Mesenteric fat pad (tissue), 1 donor: ENCODE measurements around the gene CTNND2. TPM values are rescaled to one million over a fixed set of nuclear protein-coding genes. Genes with fewer than 3 reads are reported as not detected.
"Not testable (repeated sequence)": the region's sequence is repeated elsewhere in the genome, so short reads cannot be mapped to it uniquely, and the experiment has no call there.

Experiments used
- DNase-seq: peaks from one replicate; pipeline ENCODE4 v3.0.0-alpha.2; 2020; ENCODE audit warnings: low spot score
- total RNA-seq: library from RNA; stranded (reverse); fragmentation: NEBNext Ultra II Directional; extraction: Animal tissue kit (Norgen Biotek cat#: 25700); gene quantifications from one replicate; pipeline ENCODE4 v1.2.1, GENCODE V29; 2021
- donor health status: DM: yes; HTN: yes; CAD: no.

CTNND2 gene
- total RNA-seq, 1 donor from 2014 or later = 1.8 TPM

DNA sequence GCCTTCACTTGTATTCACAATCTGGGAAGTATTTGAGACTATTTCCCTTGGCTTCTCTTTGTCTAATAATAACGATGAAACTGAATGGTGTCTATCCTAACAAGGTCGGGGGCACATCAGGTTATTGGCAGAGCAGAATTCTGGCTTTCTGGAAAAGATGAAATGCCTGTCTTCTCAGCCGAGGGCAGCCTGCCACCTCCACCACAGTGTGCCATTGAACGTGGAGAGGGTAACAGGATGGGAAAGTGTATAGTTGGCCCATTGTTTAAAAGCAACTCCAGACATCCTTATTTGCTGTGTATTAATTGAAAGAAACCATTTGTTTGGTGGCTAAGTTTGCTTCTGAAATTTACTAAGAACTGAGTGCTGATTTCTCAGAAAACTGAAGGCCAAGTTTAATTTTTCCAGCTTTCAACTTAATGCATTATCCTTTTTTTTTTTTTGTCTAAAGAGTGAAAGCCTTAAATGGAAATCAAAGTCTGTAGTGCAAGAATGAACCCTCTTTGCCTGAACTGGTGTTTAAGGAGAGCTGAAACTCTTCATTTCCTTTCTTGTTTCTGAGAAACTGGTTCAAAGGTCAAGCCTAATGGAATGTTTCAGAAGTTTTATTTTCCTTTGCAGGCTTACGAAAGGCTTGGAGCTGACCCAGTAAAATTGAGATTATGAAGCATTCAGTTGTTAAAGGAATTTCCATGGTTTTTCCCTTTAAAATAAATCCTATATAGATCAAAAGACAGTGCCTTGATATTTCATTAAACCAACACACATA is 579.5 kb downstream of the CTNND2 start:
- DNase-seq = no peak

DNA sequence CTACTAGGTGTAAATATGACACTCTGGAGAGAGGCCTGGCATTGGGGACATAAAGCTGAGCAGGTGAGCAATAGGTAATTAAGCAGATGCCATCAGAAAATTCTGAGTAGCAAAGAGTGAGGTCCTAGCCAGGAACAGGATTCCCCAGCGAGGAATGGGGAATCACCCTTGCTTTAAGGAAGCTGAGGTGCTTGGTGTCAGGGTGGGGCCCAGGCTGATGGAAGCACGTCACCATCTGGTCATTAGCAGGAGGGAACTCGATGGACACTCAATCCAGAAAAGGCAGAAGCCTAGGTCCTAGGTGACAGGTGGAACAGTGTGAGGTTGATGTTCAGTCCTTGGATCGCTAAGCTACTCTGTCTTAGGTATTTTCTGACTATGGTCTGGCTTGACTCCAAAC is 580.5 kb downstream of the CTNND2 start:
- DNase-seq = no peak

DNA sequence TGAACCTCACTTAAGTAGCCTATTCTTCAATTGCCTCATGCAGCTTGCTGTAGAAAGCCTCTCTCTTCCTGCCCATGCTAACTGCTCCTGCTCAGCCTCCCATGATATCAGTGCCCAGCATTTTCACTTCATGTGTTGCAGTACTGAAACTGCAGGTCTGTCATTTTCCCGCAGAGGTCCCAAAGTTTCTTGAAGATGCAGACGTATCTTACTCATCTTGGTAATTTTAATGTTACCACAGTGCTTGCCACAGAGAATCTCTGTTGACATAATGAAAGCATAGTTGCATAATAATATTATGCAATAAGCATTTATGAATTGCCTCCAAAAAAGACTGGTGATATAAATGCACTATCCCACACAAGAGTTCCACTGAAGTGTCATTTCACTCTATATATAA is 582.1 kb downstream of the CTNND2 start:
- DNase-seq = no peak

DNA sequence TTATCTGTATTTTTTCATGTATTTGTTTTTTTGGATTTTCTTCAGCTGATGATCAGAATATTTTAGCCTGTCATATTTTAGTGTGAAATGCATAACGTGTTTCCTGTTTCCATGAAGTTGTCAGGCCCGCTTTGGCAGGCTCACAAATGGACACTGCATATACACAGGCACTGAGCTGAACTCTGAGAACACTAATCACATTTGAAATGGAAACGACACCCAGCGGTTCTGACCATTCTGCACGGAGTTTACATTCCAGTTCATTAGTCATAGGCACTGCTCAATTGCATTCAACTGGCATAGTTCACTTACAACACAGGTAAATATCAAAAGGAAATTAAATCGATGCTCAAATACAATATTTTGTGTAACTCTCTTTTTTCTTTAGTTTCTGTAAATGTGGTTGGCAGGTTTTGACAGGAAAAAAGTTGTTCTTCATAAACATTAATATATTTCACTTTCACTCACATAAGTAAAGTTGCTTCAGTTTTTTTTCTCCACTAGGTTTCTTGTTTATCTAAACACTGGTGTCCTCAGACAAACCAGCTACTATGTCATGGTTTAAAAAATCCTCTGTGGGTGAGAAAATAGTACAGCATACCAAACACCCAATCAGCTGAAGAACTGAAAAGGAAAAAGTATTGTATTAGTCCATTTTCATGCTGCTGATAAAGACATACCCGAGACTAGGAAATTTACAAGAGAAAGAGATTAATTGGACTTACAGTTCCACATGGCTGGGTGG is 584.2 kb downstream of the CTNND2 start:
- DNase-seq = no peak

DNA sequence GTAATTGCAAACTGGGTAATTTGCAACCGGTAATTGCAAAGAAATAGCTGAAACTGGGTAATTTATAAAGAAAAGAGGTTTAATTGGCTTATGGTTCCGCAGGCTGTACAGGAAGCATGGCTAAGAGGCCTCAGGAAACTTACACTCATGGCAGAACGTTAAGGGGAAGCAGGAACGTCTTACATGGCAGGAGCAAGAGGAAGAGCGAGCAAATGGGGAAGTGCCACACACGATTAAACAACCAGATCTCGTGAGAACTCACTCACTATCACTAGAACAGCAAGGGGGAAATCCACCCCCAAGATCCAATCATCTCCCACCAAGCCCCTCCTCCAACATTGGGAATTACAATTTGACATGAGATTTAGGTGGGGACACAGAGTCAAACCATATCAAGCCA is 590.6 kb downstream of the CTNND2 start:
- not testable (repeated sequence) for DNase-seq

DNA sequence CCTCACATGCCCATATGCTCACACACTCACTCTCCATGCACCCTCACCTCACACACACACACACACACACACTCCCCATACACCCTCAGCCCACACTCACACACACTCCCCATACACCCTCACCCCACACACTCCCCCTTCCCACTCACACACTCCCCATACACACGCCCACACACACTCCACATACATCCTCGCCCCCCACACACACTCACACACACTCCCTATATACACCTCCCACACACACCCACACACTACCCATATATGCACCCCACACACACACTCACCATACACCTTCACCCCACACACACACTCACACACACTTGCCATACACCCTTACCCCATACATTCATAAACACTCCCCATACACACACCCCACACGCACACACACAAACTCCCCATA is 592.5 kb downstream of the CTNND2 start:
- DNase-seq = no peak

DNA sequence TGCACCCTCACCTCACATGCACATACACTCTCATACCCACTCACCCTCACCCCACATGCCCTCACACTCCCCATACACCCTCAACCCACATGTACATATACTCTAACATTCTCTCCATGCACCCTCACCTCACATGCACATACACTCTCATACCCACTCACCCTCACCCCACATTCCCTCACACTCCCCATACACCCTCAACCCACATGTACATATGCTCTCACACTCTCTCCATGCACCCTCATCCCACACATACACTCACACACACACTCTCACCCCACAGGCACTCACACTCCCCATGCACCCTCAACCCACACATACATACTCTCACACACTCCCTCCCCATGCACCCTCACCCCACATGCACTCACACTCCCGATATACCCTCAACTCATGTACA is 593.0 kb downstream of the CTNND2 start:
- no peak for DNase-seq

DNA sequence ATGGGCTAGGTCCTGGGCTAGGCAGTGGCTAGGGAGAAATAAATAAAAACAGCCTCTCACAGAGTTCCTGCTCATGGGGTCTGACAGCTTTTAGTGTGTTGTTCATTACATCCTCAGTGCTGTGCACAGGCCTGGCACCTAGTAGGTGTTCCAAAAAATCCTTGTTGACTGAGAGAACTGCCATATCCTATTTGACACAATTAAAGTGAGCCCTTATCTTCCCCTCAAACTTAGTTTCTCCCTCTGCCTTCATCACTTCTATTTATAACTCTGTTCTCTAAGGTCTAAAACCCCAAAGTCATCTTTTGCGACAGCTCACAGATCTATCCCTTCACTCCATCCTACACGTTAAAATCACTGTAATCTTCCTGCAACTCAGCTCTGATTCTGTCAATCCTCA is 594.1 kb downstream of the CTNND2 start:
- no peak for DNase-seq

DNA sequence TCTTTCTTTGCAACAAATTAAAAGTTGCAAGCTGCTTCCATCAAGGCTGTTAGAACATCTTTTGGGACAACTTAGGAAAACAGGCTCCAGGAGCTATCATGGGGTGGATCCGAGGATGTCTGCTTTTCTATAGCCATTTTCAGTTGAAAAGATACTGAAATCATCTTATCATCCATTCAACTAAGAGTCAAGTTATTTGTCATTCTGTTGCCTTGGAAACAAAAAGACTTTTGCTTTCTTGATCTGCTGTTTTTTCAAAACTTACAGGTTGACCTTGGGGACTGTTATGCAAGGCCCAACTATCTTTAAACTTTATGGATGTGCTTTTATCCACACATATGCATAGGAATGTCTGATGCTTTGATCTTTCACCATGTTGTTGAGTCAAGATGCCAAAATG is 597.9 kb downstream of the CTNND2 start:
- DNase-seq = no peak

DNA sequence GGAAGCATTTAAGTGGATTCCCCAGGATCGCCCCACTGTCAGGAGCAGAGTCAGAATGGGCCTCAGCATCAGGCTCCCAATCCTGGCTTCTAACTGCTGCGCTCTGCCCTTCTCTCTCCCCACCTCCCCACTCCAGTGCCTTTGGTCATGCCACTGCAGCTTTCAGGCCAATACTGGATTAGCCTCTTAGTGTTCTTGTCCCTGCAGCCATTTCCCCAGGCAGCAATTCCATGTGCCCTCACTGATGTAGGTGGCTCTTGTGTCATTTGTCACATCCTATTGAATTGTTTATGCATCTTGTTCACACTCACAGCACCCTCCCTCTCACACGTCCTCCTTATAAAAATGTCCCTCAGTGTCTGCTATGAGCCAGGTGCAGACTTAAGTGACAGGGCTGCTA is 599.0 kb downstream of the CTNND2 start:
- DNase-seq = no peak

DNA sequence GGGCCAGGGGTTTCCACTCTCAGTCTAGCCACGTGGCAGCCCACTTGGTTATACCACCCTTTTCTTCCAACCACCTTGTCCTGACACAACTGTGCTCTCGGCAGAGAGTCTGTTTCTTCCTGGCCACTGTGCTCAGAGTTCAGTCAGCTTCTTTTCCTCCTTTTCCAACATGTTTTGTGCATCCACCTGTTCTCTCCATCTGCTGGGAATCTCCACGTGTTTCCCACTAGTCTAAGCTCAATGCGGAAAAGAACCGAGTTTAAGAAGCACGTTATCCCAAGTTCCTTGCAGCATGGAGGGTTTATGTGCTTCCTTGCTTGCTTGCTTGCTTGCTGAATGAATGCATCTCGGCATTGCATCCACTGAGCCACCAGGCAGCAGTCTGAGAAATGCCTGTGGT is 599.6 kb downstream of the CTNND2 start:
- DNase-seq = no peak

DNA sequence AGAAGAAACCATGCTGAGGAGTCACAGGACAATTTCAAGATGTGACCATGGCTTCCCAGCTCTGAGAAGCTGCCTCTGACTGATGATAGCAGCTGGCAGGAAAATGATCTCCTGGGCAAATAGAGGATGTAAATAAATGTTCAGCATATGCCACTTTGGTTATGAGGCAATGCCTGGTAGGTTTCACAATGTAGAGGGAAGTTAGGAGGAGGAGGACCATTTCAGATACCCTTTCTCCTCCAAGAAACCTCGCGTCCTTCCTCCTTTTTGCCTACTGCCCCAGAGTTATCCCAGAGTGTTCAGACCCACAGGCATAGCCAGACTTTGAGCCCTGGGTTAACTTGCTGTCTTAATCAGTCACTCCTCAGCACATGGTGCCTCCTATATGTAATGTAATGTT is 601.6 kb downstream of the CTNND2 start:
- no peak for DNase-seq

DNA sequence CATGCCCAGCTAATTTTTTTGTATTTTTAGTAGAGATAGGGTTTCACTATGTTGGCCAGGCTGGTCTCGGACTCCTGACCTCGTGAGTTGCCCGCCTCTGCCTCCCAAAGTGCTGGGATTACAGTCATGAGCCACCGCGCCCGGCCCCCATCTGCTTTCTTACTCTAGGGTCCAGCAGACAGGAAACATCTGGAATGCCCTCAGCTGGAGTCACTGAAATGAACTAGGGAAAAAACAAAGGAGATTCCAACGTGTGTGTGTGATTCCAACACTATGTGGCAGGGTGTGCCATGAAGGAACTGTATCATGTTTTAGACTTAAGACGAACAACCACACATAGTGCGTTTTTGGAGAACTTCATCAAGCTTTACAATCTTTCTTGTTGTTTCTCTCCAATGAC is 603.1 kb downstream of the CTNND2 start:
- no peak for DNase-seq

DNA sequence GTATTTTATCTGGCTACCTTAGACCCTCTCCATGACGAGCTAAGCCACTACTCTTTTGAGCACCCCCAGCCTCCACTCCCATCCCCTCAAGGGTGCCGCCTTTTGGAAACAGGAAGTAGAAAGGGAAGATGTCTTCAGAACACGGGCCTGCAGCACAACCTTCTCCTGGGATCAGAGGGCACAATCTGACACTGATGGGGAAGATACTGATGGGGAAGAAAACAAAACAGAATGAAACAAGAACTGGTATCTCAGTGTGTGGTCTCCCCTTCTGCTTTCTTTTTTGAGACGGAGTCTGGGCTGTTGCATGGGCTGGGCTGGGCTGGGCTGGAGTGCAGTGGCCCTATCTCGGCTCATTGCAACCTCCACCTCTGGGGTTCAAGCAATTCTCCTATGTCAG is 603.5 kb downstream of the CTNND2 start:
- DNase-seq = no peak

DNA sequence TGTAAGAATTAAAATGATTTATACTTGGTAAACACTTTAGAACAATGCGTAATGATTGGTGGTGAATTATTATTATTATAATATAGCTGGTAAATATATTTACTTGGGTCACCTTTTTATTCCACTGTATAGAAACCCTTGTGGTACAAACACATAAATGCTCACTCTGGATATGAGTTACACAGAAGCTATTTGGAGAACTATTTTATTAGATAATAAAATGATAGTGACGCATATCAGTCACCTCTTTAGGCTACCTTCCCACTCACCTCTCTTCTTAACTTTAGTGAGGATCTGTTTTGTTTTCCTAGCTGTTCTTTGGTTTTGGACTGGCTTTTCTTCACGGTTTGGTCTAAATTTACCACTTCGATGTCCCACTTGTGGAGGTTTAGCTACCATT is 605.4 kb downstream of the CTNND2 start:
- no peak for DNase-seq

DNA sequence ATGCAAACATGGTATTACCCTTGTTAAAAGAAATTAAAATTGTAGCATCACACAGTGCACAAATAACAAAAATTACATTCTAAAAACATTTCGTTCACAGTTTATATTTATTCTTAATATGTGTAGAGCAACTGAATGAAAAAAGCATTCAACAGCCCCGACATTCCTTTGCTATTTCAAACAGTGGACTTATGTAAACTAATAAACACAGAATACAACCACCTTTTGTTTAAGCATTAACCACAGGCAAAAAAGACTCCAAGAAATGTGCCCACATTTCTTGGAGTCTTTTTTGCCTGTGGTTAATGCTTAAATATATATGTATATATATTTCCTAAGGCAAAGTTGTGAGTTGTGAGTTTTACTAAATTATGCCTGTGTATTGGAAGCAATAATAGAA is 610.7 kb downstream of the CTNND2 start:
- no peak for DNase-seq

DNA sequence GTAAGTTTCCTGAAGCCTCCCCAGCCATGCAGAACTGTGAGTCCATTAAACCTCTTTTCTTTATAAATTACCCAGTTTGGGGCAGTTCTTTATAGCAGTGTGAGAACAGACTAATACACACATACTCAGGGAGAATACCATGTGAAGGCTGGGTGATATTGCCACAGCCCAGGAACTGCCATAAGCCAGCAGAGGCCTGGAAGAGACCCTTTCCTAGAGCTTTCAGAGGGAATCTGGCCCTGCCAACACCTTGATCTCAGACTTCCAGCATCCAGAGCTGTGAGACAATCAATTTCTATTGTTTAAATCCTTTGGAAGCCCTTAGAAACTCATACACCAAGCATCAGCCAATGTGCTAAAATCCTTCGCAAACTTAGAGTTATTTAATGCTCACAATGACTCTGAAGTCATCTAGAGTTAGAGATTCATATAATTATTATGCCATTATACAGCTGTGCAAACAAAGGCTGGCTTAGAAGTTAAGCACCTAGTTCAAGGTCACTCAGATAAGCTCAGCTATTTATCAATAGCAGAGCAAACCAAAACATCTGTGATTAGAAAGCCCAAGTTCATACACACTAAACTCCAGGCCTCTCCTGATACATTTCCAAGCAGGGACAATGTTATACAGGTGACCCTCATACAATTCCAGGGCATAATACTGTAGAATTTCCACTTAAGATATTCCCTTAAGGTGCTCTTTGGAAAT is 611.4 kb downstream of the CTNND2 start:
- no peak for DNase-seq

DNA sequence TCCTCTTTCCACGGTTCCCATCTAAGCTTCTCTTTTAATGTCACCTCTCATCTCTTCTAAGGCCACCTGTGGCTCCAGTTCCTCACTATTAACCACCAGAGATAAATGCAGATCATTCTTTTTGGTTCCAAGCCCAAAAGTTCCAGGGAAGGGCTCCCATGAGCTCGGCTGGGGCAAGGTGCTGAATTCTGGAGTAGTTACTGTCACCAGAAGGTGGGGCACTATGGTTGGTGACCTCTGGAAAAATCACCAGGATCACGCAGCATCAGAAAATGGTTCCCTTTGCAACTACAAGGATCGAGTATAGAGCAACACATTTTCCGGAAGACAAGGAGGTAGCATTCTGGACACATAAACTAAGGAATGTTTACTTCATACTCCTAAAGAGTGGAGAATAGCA is 614.5 kb downstream of the CTNND2 start:
- DNase-seq = no peak

DNA sequence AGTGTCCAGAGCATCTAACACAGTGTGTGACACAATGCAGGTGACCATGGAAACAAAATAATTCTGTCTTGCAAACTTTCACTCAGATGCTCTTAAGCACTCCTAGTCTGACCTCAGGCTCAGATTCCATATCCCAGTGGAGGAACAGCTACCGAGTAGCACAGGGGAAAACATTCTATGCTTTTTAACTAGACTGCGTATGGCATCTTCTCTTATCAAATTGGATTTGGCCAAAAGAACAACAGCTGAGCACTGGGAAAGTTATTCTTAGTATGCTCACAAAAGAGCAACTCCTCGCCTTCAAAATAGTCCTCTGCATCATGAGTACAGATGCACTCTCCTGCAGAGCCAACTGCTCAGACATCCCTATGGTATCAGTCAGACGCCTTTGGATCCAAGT is 615.0 kb downstream of the CTNND2 start:
- DNase-seq = no peak

DNA sequence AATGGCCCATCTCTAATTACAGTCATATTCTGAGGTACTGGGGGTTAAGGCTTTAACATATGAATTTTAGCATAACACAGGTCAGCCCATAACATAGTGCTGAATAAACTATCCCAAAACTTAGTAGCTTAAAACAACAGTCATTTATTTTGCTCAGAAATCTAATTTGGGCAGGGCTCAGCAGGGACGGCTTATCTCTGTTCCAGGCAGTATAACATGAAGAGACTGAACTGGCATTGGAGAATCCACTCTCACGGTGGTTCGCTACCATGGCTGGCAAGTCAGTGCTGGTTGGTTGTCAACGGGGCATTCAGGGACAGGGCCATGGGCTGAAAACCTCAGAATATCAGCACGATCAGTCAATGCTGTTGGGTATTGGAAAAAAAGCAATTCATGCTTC is 622.4 kb downstream of the CTNND2 start:
- DNase-seq = no peak

DNA sequence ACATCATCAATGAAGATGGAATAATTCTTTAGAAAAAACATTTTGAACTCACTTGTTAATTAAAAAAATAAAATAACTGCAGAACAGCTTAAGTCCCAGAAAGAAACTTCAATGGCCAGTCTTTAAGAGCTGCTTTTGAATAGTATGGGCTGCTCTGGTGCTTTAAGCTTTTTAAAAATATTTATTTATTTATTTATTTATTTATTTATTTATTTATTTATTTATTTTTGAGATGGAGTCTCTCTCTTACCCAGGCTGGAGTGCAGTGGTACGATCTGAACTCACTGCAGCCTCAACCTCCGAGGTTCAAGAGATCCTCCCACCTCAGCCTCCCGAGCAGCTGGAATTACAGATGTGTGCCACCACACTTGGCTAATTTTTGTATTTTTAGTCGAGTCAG is 626.9 kb downstream of the CTNND2 start:
- no peak for DNase-seq

DNA sequence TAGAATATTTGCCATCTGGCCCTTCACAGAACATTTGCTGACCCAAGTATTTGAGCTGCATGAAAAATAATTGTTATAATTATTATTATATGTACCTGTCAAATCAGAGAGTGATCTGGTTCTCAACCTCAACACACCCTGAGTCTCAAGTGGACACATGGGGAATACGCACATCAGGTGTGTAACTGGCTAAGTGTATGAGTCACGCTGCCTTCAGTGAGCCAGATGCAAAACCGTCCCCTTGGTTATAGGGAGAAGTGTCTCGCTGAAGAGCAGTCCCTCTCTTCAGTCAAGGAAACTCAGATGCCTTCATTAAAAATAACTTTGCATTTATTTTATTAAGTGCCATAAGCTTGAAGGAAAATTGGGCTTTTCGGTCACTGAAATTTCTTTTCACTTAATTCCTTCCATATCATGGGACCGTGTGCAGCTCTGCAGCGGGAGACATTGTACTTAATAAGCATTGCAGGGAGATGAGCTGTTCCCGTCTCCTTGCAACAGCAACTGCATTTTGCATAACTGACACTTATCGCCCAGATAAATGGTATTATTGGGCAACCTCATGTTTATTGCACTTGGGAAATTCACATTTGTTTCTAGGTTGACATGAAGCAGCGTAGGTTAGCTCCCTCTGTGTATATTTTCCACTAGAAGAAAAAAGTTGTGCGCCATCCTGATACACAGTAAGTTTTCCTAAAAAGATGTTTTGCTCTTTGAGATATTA is 630.9 kb downstream of the CTNND2 start:
- DNase-seq = no peak
